GM18507 (cell line): Measurements from ENCODE around the gene TAAR5.
"Not testable (repeated sequence)": the region's sequence is repeated elsewhere in the genome, so short reads cannot be mapped to it uniquely, and the experiment has no call there.

Experiments used
- DNase-seq: peaks from one replicate; pipeline ENCODE4 v3.0.0; 2011; ENCODE audit warnings: low read depth; ENCODE audit not compliant: insufficient read length; ENCODE audit errors: extremely low spot score
- FAIRE-seq: peaks from 2 replicates; lab custom pipeline; 2011; peaks lifted over from hg19 to GRCh38; lab: Jason Lieb, UNC

Gene TAAR5

GRCh38 chr6:132584698-132585097, 4.8 kb downstream of the TAAR5 start:
- FAIRE-seq (no peak), DNase-seq (no peak)

- no peak for DNase-seq
Observed at GRCh38 chr6:132571774-132572173, 17.8 kb downstream of the TAAR5 start.

GRCh38 chr6:132570221-132570777, 19.2 kb downstream of the TAAR5 start, which contains the start of gene TAAR6:
Gene TAAR6, plus strand, starts transcription at chr6:132570322. Its CDS starts 0 bp downstream, at chr6:132570322.
- DNase-seq (no peak), FAIRE-seq (no peak)

More at GRCh38 chr6:132571774-132572173, 17.8 kb downstream of the TAAR5 start:
- no peak for FAIRE-seq

DNA sequence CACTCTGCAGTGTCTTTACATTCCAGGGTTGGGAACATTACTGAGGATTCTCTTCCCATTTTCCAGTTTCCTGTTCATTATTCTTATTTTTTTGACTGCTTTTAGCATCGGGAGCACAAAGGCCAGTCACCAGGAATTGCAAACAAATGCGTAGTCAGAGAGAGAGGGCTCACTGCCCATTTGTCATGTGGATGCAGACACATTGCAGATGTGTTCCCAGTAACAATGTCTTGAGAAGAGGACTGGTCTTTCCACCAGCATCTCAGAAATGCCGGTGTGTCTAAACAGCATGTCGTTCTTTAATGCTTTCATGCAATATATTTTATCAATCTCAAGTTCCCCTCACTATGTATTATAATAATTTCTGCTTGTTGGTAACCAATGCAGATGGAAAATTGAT, 20.4 kb downstream of the TAAR5 start:
- DNase-seq (no peak), FAIRE-seq (no peak)

- DNase-seq (no peak), FAIRE-seq (no peak)
Observed at GRCh38 chr6:132568611-132569010, 20.9 kb downstream of the TAAR5 start.

DNA sequence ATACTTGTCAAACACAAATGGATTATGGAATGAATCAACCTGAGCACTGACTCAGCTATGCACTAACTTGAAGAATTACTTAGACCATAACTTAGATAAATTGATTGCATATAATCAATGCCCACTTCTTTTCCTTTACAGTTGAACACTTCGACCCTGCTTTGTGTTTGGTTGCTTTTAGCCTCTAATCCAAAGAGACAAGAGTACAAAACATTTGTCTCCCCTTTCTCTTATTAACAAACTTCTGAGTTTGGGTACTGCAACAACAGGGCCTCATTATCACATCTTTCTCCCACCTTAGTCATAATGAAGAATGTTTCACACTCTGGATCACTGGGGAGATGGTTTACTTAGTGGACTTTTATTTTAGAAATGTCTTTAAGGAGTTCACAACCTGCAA, 22.0 kb downstream of the TAAR5 start:
- FAIRE-seq (no peak), DNase-seq (no peak)

DNA sequence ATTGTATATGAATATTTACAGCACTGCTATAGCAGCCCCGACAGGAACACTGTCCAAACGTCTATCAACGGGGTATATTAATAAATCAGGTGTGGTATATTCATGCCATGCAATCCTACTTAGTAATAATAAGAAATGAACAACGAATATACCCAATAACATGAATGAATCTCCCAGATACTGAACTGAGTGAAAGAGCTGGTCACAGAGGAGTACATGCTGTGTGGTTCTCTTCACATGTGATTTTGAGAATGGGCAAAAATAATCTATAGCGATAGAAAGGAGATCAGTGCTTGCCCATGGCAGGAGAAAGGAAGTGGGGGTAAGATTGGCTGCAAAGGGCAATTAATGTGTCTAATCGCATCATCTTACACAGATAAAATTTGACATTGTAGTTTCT, 23.1 kb downstream of the TAAR5 start:
- FAIRE-seq: no peak
- DNase-seq: no peak

- not testable (repeated sequence) for FAIRE-seq, DNase-seq
Observed at GRCh38 chr6:132560087-132560486, 29.5 kb downstream of the TAAR5 start.

DNA sequence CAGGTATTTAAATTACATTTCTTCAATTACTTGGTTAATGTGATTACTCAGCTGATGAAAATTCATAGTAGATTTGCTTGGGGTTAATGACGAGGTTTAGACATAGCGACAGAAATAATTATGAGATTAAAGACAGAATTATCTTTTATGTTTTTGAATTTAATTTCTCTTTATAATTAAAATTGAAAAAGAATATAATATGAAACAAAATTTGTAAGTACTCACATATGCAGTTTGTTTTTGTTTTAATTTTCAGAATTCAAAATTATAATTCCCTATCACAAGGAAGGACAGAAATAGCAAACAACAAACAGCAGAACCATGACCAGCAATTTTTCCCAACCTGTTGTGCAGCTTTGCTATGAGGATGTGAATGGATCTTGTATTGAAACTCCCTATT, 37.2 kb downstream of the TAAR5 start, which contains the start of gene TAAR8:
Gene TAAR8 (plus strand): TSS at position 301 of the 400 bp plus-strand sequence. CDS start 21 bp downstream, at position 322.
- DNase-seq (no peak), FAIRE-seq (no peak)

GRCh38 chr6:132551214-132551613, 38.3 kb downstream of the TAAR5 start:
- DNase-seq (no peak), FAIRE-seq (no peak)

GRCh38 chr6:132548746-132549463, 40.6 kb downstream of the TAAR5 start:
- no peak for DNase-seq
- no peak for FAIRE-seq

DNA sequence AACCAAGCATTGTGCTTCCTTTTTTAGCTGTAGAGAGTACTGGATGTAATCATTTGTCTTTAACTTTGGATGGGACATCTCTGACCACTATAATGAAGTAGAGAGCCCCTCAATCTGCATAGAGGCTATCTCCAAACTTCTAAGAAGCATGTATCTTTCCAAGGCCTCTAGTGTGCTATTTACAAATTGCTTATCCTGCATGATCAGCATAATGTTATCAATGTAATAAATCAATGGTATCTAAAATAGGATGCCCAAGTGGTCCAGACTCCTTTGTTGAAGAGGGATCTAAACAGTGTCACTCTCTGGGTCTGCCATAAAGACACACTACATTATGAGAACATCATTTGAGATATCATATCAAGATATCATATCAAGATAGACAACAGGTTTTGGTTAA, 44.7 kb downstream of the TAAR5 start:
- no peak for DNase-seq
- no peak for FAIRE-seq
